NCI-H2196 treated with DMSO at 0.1 percent for 48 hours (cell line): ENCODE data around the gene STAC2.

ENCODE experiments used
- DNase-seq: peaks from one replicate; lab custom pipeline; 2025; ENCODE audit not compliant: unreplicated experiment; lab: John Stamatoyannopoulos, UW

STAC2 gene

DNA sequence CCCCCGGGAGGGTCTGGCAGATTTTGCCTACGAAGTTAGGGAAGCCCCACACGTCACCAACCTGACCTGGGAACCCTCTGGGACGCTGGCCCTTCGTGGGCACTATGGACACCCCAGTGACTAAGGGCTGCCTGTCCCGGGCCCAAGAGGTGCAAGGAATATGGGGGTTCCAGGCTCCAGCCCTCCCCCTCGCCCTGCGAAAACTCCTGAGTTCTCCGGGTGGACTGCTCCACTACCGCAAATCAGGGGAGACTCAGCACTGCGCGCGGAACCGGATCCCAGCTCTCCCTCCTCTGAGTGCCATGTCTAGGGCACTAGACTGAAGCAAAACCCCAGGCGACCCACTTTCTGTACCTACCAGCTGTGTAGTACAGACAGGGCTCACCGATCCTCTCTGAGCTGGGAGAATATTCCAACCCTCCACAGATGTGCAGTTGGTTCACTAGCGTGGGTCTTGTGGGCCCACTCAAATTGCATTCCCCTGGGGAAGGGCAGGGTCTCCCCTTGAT, 59.9 kb downstream of the STAC2 start, which contains the start of gene ARL5C:
Gene ARL5C (minus strand): TSS at position 321 of the 509 bp plus-strand sequence. CDS start 401 bp downstream, outside the sequence.
- DNase-seq: no peak

DNA sequence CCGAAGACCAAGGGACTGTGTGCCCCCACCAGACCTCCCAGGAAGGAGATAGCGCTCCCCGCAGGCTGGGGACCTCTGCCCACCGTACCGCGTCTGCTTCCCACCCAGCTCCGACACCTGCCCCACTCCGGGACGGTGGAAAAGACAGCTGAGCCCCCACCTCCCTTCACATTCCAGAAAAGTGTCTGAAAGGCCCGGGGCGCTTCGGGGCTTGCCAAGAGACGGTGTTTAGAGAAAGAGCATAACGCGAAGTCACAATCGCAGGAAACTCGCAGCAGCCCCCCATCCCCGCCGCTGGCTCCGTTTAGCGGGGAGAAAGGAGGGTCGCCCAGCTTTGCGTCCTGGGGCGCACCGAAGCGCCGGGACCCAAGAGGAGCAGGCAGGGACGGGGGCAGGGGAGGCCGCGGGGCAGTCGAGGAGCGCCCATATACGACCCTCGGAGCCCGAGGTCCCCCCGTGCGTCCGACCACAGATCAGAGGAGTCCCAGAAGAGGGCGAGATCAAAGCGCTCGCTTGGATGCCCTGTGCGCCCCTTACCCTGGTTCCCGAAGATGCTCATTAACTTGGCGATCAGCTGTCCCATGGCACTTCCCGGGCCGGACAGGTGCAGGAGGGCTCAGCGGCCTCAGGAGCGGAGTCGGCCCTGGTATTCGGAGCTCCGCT, 60.4 kb downstream of the STAC2 start:
- DNase-seq: no peak

DNA sequence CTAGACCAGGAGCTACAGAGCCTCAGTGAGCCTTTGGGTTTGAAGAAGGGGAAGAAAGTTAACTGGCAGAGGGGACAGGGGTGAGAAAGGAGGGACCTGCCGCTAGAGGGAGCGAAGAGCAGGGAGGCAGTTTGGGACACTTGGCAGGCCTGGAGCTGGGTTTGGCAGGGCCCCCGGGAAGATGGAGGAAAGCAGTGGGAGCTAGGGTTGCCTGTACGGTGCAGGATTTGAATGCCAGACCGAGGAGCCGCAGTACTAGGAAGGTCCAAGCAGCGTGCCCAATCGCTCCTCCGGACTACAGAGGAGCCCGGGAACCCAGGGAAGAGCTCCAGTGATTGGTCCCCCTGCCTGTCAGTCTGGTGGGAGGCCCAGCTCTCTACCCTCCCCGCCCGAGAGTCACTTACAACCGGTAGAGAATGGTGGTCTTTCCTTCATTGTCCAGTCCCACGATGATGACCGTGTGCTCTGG, 61.0 kb downstream of the STAC2 start:
- DNase-seq: no peak

DNA sequence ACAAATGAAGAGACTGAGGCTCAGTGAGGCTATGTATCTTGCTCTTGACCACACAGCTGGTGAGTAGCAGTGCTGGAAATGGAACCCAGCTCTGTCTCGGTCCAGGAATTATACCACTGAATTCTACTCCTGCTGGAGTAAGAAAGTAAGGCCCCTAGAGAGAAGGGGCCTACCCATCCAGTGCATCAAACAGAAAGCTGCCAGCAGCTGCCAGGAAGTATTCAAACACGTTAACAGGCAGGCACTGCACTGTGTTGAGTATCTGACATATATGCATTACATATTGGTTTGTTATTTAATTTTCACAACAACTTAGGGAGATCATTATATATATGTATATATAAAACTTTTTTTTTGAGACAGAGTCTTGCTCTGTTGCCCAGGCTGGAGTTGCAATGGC, 63.8 kb downstream of the STAC2 start:
- DNase-seq: no peak
